K562 (cell line): ENCODE data around the gene CEP290.

ENCODE experiments used
- ATF7 ChIP-seq: fragments of 450-650 bp; IDR thresholded peaks from 2 replicates; pipeline ENCODE4 v1.7.1; 2014; ENCODE audit warnings: mild to moderate bottlenecking, moderate library complexity
- CTCF ChIP-seq, 3 experiments: IDR thresholded peaks in 2 of 3; conservative IDR thresholded peaks in 1 of 3; 2 replicates each; pipeline ENCODE4 v1.5.1; 2011 to 2012; ENCODE audit warnings: low read length in 3 of 3, mild to moderate bottlenecking in 3 of 3, control low read depth in 2 of 3, improper control_type of control experiment in 1 of 3, inconsistent platforms in 1 of 3, low read depth in 1 of 3, mixed read lengths in 1 of 3, moderate library complexity in 1 of 3; ENCODE audit not compliant: insufficient read depth in 2 of 3
- FOXJ2 ChIP-seq: fragments of 200-800 bp; sonication (Bioruptor generic); IDR thresholded peaks from 2 replicates; pipeline ENCODE4 v1.6.1; 2016; ENCODE audit warnings: missing genetic modification characterization, missing compliant biosample characterization
- GTF2A2 ChIP-seq: IDR thresholded peaks from 2 replicates; pipeline ENCODE4 v1.6.1; 2016; ENCODE audit warnings: mild to moderate bottlenecking, missing genetic modification characterization, missing compliant biosample characterization
- KDM1A ChIP-seq, 2 experiments: fragments of 450-650 bp; IDR thresholded peaks; 2 replicates each; pipeline ENCODE4 v1.6.1; 2016; ENCODE audit warnings: mild to moderate bottlenecking in 2 of 2
- POLR2AphosphoS5 ChIP-seq: IDR thresholded peaks from 2 replicates; pipeline ENCODE4 v1.6.1; 2011; ENCODE audit warnings: mild to moderate bottlenecking, low read depth, low read length, moderate library complexity; ENCODE audit not compliant: control insufficient read depth, insufficient read depth
- REST ChIP-seq, 2 experiments: fragments of 450-650 bp; formaldehyde crosslinking in 1 of 2; IDR thresholded peaks; 2 replicates each; pipeline versions ENCODE4 v1.4.0 to v1.6.1; 2014 to 2020; ENCODE audit warnings: mild to moderate bottlenecking in 2 of 2, borderline replicate concordance in 1 of 2, low read depth in 1 of 2
- SNRNP70 ChIP-seq: fragments of 200-400 bp; formaldehyde crosslinking; optimal IDR thresholded peaks from 2 replicates; pipeline ENCODE3; 2017; ENCODE audit warnings: low read depth, low read length
- ZC3H4 ChIP-seq: sonication (generic); formaldehyde crosslinking; IDR thresholded peaks from 2 replicates; pipeline ENCODE4 v1.9.0; 2021; ENCODE audit warnings: missing genetic modification reagents, borderline replicate concordance
- ZNF184 ChIP-seq: sonication (generic); formaldehyde crosslinking; IDR thresholded peaks from 2 replicates; pipeline ENCODE4 v1.5.0; 2020; ENCODE audit warnings: missing genetic modification reagents
- ZNF766 ChIP-seq: fragments of 200-800 bp; sonication (Bioruptor generic); conservative IDR thresholded peaks from 2 replicates; pipeline ENCODE4 v1.6.1; 2016; ENCODE audit warnings: missing genetic modification characterization, missing compliant biosample characterization

- no peak for TF ChIP-seq ATF7
- TF ChIP-seq CTCF (IDR thresholded peaks at IDR 0.05 in 2 of 3, conservative IDR thresholded peaks at IDR 0.05 in 1 of 3; ENCODE audit: insufficient read depth in 2 of 3, low read depth in 1 of 3, low read length in 3 of 3), result no peak
- TF ChIP-seq GTF2A2 (tag), result no peak
- TF ChIP-seq ZNF184 (CRISPR knock-in tag), result no peak
- no peak for TF ChIP-seq POLR2AphosphoS5
- no peak for TF ChIP-seq KDM1A (IDR thresholded peaks at IDR 0.05)
- no peak for TF ChIP-seq REST (IDR thresholded peaks at IDR 0.05; ENCODE audit: borderline replicate concordance)
- TF ChIP-seq REST (CRISPR knock-in tag; IDR thresholded peaks at IDR 0.05; ENCODE audit: low read depth), result no peak
- TF ChIP-seq FOXJ2 (tag), result no peak
- TF ChIP-seq ZNF766 (CRISPR knock-in tag), result no peak
- no peak for TF ChIP-seq ZC3H4
- no peak for TF ChIP-seq SNRNP70
These were observed 49.1 kb downstream of the CEP290 start for GRCh38 chr12:88092771-88093170.
